Nephron progenitor cell (in vitro differentiated cells): ENCODE data around the gene DNAJC7.

Source experiments
- DNase-seq: peaks from one replicate; pipeline ENCODE4 v3.0.0; 2021
- H3K27ac Mint-ChIP-seq: 2 replicates; pipeline ENCODE4 v1.8.0; 2021; ENCODE audit warnings: mild to moderate bottlenecking, moderate library complexity, mixed read lengths
- H3K27me3 Mint-ChIP-seq: 2 replicates; pipeline ENCODE4 v1.8.0; 2021; ENCODE audit warnings: mild to moderate bottlenecking, low read depth, mixed read lengths; ENCODE audit not compliant: poor library complexity
- H3K36me3 Mint-ChIP-seq: 2 replicates; pipeline ENCODE4 v1.8.0; 2021; ENCODE audit warnings: low read depth, mixed read lengths
- H3K4me1 Mint-ChIP-seq: 2 replicates; pipeline ENCODE4 v1.8.0; 2021; ENCODE audit warnings: mixed read lengths
- H3K4me3 Mint-ChIP-seq: 2 replicates; pipeline ENCODE4 v1.8.0; 2021; ENCODE audit warnings: mild to moderate bottlenecking, moderate library complexity, mixed read lengths
- H3K9me3 Mint-ChIP-seq: 2 replicates; pipeline ENCODE4 v1.8.0; 2021; ENCODE audit warnings: mild to moderate bottlenecking, moderate library complexity, mixed read lengths
- CTCF ChIP-seq: fragments of 200-600 bp; sonication (generic); IDR thresholded peaks from 2 replicates; pipeline ENCODE4 v1.5.0; 2021; ENCODE audit warnings: antibody characterized with exemption

Gene DNAJC7

GRCh38 chr17:42016941-42017865 is at the start of gene DNAJC7:
Gene DNAJC7 (minus strand): TSS chr17:42017439. CDS start chr17:42017416, 23 bp downstream.
- peaks cover 63% of the 10 kb centered on the region for H3K4me1 Mint-ChIP-seq
- peak within 1 kb of the TSS; percentile 99 for H3K27ac Mint-ChIP-seq
- peaks cover 3% of the 10 kb centered on the region for H3K27me3 Mint-ChIP-seq
- peak within 1 kb of the TSS; percentile 99 for H3K4me3 Mint-ChIP-seq
- TF ChIP-seq CTCF, result no peak
- peak; percentile 88 for DNase-seq
- peaks cover 18% of the 10 kb centered on the region for H3K36me3 Mint-ChIP-seq
- no peaks in the 10 kb centered on the region for H3K9me3 Mint-ChIP-seq

GRCh38 chr17:42065201-42065600 is 48.0 kb upstream of the DNAJC7 start:
- H3K4me1 Mint-ChIP-seq, result peaks cover 60% of the 10 kb centered on the region
- peaks cover 18% of the 10 kb centered on the region for H3K27me3 Mint-ChIP-seq
- no peak overlapping the region for H3K4me3 Mint-ChIP-seq
- no peaks in the 10 kb centered on the region for H3K9me3 Mint-ChIP-seq
- H3K27ac Mint-ChIP-seq, result no peak overlapping the region
- DNase-seq, result no peak
- no peak for TF ChIP-seq CTCF
- H3K36me3 Mint-ChIP-seq, result no peaks in the 10 kb centered on the region

GRCh38 chr17:42062681-42063080 is 45.4 kb upstream of the DNAJC7 start:
- Mint-ChIP-seq H3K9me3 (no peaks in the 10 kb centered on the region), H3K27me3 (peaks cover 14% of the 10 kb centered on the region), H3K27ac (no peak overlapping the region), H3K36me3 (no peaks in the 10 kb centered on the region), H3K4me3 (no peak overlapping the region), H3K4me1 (peaks cover 68% of the 10 kb centered on the region)
- no peak for DNase-seq
- no peak for TF ChIP-seq CTCF

- H3K9me3 Mint-ChIP-seq, result no peaks in the 10 kb centered on the region
- H3K27me3 Mint-ChIP-seq, result peaks cover 14% of the 10 kb centered on the region
- H3K27ac Mint-ChIP-seq, result no peak overlapping the region
- TF ChIP-seq CTCF, result no peak
- DNase-seq, result no peak
- peak overlapping the region; percentile 40 for H3K4me3 Mint-ChIP-seq
- peaks cover 69% of the 10 kb centered on the region for H3K4me1 Mint-ChIP-seq
- H3K36me3 Mint-ChIP-seq, result no peaks in the 10 kb centered on the region
These were observed 44.6 kb upstream of the DNAJC7 start for GRCh38 chr17:42061646-42062487.

GRCh38 chr17:42060231-42060630 is 43.0 kb upstream of the DNAJC7 start:
- no peaks in the 10 kb centered on the region for H3K36me3 Mint-ChIP-seq

More at GRCh38 chr17:42060231-42060630, 43.0 kb upstream of the DNAJC7 start:
- H3K27me3 Mint-ChIP-seq, result peaks cover 8% of the 10 kb centered on the region
- H3K4me1 Mint-ChIP-seq, result peaks cover 84% of the 10 kb centered on the region
- H3K9me3 Mint-ChIP-seq, result no peaks in the 10 kb centered on the region
- no peak overlapping the region for H3K4me3 Mint-ChIP-seq
- no peak for DNase-seq
- no peak for TF ChIP-seq CTCF
- peak overlapping the region; percentile 80 for H3K27ac Mint-ChIP-seq
